ENCODE results near the gene UFC1.
A peak's percentile ranks its signal among the peaks of the same experiment; 100 is the strongest.

Gene UFC1

GRCh38 chr1:161196111-161196510, 42.3 kb downstream of the UFC1 start:
- DNase-seq, result no peak

DNA sequence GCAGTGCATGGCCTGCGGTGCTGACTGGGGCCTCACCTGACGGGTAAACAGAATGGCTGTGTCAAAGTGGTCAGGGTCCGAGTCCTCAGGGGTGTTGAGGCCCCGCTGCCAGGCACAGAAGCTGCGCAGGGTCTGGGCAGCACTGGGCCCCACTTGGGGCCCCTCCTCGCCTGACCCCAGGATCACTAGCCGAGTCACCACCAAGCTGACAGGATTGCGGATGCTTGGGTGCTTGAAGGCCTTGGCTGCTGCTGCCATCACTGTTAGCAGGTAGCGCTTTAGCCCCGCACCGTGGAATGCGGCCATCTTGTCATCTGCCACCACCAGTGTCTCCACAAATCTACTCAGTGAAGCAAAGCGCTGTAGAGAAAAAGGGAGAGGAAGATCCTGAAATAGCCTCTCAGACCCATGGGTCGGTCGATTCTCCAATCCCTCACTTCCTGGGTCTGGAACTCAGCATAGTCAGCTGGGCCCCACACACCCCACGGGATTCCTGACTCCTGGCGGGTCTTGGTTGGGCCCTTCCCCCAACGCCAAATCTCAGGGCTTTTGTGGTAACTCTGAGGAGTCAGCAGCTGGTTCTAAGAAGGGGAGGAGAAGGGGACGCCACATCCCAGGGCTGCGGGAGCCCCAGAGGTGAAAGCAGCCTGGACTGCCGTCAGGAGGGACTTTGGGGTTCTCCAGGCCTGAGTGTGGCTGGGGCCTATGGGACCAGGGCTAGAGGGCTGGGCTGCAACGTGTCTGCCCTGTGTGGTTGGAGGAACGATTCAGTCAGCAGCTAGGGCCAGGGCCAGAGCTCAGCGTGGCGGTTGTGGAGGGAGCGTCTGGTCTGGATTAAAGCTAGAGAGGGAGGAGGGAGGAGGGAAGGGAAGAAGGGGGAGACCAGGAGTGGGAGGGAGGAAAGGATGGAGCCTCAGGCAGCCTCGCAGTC, 43.0 kb downstream of the UFC1 start:
- DNase-seq, result peak; percentile 91

DNA sequence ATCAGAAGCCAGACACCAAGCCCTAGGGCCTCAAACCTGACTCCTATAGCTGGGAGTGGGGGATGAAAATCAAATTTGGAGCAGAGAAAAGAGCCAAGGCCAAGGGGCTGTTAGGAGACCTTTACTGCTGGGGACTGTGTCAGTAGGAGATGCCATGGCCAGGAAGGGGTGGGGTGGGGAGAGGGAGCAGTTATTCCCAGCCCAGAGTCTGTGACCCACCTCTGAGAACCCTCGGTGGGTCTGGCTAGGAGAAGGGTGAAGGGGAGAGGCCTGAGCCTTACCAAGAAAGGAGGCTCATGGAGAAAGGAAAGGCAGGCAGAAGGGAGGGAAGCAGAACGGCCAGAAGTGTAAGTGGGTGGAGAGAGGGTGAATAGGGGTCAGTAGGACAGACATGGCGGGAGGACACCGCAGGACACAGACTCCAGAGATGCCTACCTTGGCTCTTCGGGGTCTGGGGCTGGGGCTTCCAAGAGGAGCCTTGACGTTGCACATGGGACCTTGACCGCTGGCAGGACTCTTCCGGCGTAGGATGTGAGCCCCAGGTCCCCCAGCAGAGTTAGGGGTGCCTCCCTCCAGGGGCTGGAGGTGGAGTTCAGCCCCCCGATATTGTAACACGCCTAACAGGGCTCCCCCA, 43.9 kb downstream of the UFC1 start:
- no peak for DNase-seq

GRCh38 chr1:161198194-161198896, 44.6 kb downstream of the UFC1 start:
- peak; percentile 24 for DNase-seq

DNA sequence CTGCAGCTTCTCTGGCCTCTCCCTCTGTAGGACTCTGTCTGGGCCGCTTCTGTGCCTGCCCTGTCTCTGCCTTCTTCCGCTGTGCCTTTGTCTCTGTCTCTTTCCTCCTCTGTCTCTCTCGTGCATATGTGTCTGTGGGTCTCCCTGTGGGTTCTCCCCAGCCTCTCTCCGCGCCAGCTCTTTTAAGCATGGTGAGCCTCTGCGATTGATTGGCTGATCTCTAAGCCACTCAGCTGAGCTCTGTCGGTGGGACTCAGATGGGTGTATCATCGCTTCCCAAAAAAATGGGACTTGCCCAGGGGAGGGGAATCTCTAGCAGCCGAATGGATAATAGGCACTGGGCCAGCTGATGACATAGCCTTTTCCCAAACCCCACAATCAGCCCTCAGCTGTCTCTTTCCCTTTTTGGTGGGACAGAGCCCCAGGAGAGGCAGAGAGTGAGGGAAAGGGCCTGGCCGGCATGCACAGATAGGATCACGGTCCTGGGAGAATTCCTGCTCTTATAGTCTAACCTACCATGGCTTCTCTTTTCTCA, 45.2 kb downstream of the UFC1 start, which contains the start of gene ADAMTS4:
TSS of gene ADAMTS4 (minus strand) at position 158 of the 535 bp plus-strand sequence. CDS start 427 bp downstream, outside the sequence.
- peak; percentile 97 for DNase-seq

GRCh38 chr1:161199506-161200139, 45.8 kb downstream of the UFC1 start:
- DNase-seq, result peak; percentile 28

GRCh38 chr1:161200421-161200991, 46.7 kb downstream of the UFC1 start:
- no peak for DNase-seq

- peak; percentile 28 for DNase-seq
These were observed 47.4 kb downstream of the UFC1 start for GRCh38 chr1:161200992-161201835.

DNA sequence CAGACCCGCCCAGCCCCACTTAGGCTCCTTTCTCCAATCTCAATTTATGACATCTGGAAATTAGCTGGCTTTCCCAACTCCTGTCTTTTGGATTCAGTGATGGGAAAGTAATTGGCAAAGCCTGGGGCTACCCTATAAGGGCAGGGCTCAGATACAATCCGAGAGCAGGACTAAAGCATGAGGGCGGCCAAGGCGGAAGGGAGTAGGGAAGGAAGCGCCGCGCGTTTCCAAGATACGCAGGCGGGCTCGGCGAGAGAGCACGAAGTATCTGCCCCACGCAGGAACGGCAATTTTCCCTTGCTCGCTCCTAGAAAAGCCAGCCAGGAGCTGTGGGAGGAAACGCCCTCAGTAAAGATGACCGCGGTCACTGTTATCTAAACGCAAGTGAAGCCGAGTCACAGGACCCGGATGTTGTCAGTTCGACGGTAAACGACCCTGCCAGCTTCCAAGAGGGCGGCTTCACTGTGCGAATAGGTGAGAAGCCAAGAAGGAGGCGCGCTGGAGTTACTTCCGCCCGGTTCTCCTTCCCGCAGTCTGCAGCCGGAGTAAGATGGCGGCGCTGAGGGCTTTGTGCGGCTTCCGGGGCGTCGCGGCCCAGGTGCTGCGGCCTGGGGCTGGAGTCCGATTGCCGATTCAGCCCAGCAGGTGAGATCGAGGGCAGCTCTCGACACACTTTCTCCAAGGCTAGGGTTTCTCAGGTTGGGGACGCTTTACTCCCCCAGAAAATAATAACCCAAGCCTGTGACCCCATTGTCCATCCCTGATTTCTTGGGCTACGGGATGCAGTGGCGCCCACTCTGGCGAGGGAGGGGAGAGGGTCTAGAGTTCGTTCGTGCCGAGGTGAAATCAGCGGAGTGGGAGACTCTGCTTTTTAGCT, 48.3 kb downstream of the UFC1 start, which contains the start of gene NDUFS2:
TSS of gene NDUFS2 (plus strand) at position 532 of the 877 bp plus-strand sequence. CDS start at position 551, 19 bp downstream.
- DNase-seq, result peak; percentile 99

- no peak for DNase-seq
These were observed 52.8 kb downstream of the UFC1 start for GRCh38 chr1:161206411-161207140.

- no peak for DNase-seq
These were observed 53.4 kb downstream of the UFC1 start for GRCh38 chr1:161207173-161207572.
